ENCODE data around the gene SCAMP2.

The SCAMP2 gene

DNA sequence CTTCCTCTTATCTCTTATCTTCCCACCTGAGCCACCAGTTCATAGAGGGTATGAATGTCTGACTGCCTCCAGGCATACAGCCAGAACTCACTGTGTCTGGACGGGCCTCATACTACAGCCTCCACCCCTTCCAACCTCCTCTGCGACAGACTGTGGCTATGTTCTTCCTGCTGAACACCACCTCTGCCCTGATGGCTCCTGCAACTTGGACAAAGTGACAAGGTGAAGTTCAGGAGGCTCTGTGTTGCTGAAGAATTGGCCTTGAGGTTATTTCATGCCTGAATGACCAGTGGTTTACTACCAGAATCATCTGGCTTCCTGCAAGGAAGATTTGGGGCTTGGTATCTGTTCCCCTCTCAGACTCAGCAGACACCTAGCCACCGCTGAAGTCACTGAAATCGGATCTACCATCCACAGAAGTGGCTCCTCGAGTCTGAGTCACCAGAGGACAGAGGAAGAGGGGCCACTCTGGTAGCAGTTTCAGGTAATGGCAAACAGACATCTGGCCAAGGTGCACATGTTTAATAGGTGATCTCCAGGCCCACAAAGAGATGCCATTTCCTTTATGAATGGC lies 16.0 kb downstream of the SCAMP2 start:
- no peak overlapping the region for H3K4me3 ChIP-seq (ENCODE audit: low read length)
- no peak overlapping the region for H3K9ac ChIP-seq (ENCODE audit: low read depth, low read length)
- no peaks in the 10 kb centered on the region for H3K27me3 ChIP-seq (ENCODE audit: insufficient read depth, low read length)
- no peak overlapping the region for H3K27ac ChIP-seq (ENCODE audit: low read length)
- H3K4me1 ChIP-seq (ENCODE audit: insufficient read depth, low read length) = no peaks in the 10 kb centered on the region
- H3K9me3 ChIP-seq (ENCODE audit: insufficient read depth, low read depth, low read length) = no peaks in the 10 kb centered on the region
- H3K36me3 ChIP-seq (ENCODE audit: insufficient read depth, low read depth, low read length) = peaks cover 15% of the 10 kb centered on the region

DNA sequence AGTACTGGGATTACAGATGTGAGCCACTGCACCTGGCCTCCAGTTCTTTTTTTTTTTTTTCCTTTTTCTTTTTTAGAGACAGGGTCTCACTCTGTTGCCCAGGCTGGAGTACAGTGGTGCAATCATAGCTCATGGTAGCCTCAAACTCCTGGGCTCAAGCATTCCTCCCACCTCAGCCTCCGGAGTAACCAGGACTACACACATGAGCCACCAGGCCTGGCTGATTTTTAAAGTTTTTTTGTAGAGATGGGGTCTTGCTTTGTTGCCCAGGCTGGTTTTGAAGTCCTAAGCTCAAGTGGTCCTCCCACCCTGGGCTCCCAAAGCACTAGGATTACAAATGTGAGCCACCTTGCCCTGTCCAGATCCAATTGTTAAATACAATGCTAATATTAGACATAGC lies 16.6 kb downstream of the SCAMP2 start:
- no peak overlapping the region for H3K4me3 ChIP-seq (ENCODE audit: low read length)
- H3K27me3 ChIP-seq (ENCODE audit: insufficient read depth, low read length) = no peaks in the 10 kb centered on the region
- no peak overlapping the region for H3K27ac ChIP-seq (ENCODE audit: low read length)
- no peak overlapping the region for H3K9ac ChIP-seq (ENCODE audit: low read depth, low read length)
- peaks cover 21% of the 10 kb centered on the region for H3K36me3 ChIP-seq (ENCODE audit: insufficient read depth, low read depth, low read length)
- H3K9me3 ChIP-seq (ENCODE audit: insufficient read depth, low read depth, low read length) = no peaks in the 10 kb centered on the region
- no peaks in the 10 kb centered on the region for H3K4me1 ChIP-seq (ENCODE audit: insufficient read depth, low read length)

DNA sequence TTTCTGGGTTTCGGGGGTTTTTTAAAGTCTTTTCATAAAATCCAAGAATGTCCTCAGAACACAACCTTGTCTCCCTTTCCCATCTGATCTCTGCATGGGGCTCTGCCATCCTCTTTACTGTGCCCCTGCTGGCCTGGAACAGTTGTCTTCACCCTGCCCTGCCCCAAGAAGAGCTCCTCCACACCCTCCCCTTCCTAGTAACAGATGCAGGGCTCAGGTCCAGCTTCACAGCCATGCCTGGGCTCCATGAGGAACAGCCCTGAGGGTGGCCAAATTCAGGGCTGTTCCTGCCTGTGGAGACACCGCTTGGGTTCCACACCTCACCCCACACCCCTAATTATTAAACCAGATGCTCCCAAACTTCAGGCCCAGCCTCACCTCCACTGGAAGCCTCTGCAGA lies 17.3 kb downstream of the SCAMP2 start:
- Histone ChIP-seq H3K27me3 (ENCODE audit: insufficient read depth, low read length) (no peaks in the 10 kb centered on the region), H3K9ac (ENCODE audit: low read depth, low read length) (no peak overlapping the region), H3K36me3 (ENCODE audit: insufficient read depth, low read depth, low read length) (peaks cover 28% of the 10 kb centered on the region), H3K4me1 (ENCODE audit: insufficient read depth, low read length) (no peaks in the 10 kb centered on the region), H3K9me3 (ENCODE audit: insufficient read depth, low read depth, low read length) (no peaks in the 10 kb centered on the region), H3K27ac (ENCODE audit: low read length) (no peak overlapping the region), H3K4me3 (ENCODE audit: low read length) (no peak overlapping the region)

DNA sequence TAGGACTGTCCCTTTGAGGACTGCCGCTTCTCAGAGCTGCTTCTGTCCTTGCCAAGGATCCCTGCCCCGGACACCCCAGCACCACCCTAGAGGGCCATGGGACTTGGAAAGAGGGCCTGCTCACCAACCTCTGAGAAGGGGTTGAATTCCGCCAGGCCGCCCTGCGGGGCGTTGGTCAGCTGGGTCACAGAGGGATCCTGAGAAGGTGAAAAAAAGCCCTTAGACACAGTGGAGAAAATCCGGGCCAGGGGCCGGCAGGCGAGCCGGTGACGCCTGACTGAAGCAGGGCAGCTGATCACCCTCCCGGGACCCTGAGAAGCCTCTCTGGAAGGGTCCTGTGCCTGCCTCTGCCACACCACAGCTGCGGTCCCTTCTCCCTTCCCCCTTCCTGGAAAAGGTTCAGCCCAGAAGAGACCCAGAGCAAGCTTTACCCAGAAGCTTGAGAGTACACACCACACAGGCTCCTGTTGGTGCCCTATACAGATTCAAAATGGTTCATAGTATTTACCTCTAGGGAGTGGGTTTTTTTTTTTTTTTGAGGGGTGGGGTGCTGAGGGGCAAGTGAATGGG lies 18.6 kb downstream of the SCAMP2 start:
- no peak overlapping the region for H3K4me3 ChIP-seq (ENCODE audit: low read length)
- no peaks in the 10 kb centered on the region for H3K27me3 ChIP-seq (ENCODE audit: insufficient read depth, low read length)
- H3K9me3 ChIP-seq (ENCODE audit: insufficient read depth, low read depth, low read length) = no peaks in the 10 kb centered on the region
- H3K36me3 ChIP-seq (ENCODE audit: insufficient read depth, low read depth, low read length) = peaks cover 38% of the 10 kb centered on the region
- no peaks in the 10 kb centered on the region for H3K4me1 ChIP-seq (ENCODE audit: insufficient read depth, low read length)
- no peak overlapping the region for H3K9ac ChIP-seq (ENCODE audit: low read depth, low read length)
- no peak overlapping the region for H3K27ac ChIP-seq (ENCODE audit: low read length)

DNA sequence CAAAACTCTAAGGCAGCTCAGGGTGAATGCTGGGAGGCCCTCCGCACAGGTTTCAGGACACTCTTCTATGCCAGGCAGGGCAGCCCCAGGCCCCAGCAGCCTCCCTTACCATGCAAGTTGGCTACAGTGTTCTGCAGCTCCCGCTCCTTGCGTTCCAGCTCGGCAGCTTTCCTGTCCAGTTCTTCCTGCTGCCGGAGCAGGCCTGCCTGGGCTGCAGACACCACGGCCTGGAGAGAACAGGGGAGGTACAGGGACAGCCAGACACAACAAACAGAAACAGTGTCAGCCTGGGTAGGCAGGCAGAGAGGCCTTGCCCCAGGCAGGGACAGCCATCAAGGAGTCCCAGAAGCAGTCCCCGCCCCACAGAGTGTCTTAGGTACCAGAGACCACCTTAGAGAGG lies 21.2 kb downstream of the SCAMP2 start:
- H3K27me3 ChIP-seq (ENCODE audit: insufficient read depth, low read length) = no peaks in the 10 kb centered on the region
- H3K9me3 ChIP-seq (ENCODE audit: insufficient read depth, low read depth, low read length) = no peaks in the 10 kb centered on the region
- no peak overlapping the region for H3K27ac ChIP-seq (ENCODE audit: low read length)
- no peak overlapping the region for H3K4me3 ChIP-seq (ENCODE audit: low read length)
- H3K36me3 ChIP-seq (ENCODE audit: insufficient read depth, low read depth, low read length) = peaks cover 55% of the 10 kb centered on the region
- no peak overlapping the region for H3K9ac ChIP-seq (ENCODE audit: low read depth, low read length)
- no peaks in the 10 kb centered on the region for H3K4me1 ChIP-seq (ENCODE audit: insufficient read depth, low read length)

DNA sequence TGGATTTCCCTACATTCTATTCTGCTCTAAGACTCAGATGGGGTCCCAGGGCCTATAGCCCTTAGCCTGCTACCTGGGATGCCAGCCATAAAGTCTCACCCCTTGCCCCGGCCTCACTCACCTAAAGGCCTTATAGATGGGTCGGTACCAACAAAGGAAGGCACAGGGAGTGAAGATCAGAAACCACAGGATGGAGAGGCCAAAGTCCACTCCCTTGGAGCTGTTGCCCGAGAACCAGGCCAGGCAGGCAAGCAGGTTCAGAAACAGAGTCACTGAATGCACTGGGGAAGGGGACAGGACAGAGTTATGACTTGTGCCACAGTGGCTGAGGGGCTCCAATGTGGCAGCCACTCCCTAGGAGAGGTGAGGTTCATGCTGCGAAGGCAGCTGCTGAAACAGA lies 22.8 kb downstream of the SCAMP2 start:
- Histone ChIP-seq H3K36me3 (ENCODE audit: insufficient read depth, low read depth, low read length) (peaks cover 55% of the 10 kb centered on the region), H3K9ac (ENCODE audit: low read depth, low read length) (no peak overlapping the region), H3K27ac (ENCODE audit: low read length) (no peak overlapping the region), H3K27me3 (ENCODE audit: insufficient read depth, low read length) (no peaks in the 10 kb centered on the region), H3K4me1 (ENCODE audit: insufficient read depth, low read length) (no peaks in the 10 kb centered on the region), H3K9me3 (ENCODE audit: insufficient read depth, low read depth, low read length) (no peaks in the 10 kb centered on the region), H3K4me3 (ENCODE audit: low read length) (no peak overlapping the region)

DNA sequence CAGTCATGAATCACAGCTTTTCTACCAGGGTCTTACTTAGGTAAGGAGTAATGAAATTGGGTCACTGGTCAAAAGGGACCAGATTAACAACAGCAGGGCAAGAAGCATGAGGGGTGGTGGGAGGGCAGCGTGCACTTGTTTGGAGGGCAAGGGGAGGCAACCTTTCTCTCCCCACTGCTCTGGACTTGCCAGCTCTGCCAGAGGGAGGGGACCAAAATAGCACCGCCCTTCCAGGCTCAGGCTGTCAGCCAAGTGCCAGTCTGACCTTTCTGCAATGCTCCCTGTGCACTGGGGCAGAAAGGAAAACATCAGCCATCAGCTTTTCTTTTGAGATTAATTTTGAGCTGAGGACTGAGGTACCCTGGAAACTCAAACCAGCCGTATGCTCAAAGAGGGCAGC lies 25.7 kb downstream of the SCAMP2 start:
- Histone ChIP-seq H3K27me3 (ENCODE audit: insufficient read depth, low read length) (no peaks in the 10 kb centered on the region), H3K36me3 (ENCODE audit: insufficient read depth, low read depth, low read length) (peaks cover 45% of the 10 kb centered on the region), H3K9me3 (ENCODE audit: insufficient read depth, low read depth, low read length) (no peaks in the 10 kb centered on the region), H3K4me3 (ENCODE audit: low read length) (no peak overlapping the region), H3K9ac (ENCODE audit: low read depth, low read length) (no peak overlapping the region), H3K4me1 (ENCODE audit: insufficient read depth, low read length) (no peaks in the 10 kb centered on the region; the same call in 1 of the 2 replicates), H3K27ac (ENCODE audit: low read length) (no peak overlapping the region)

DNA sequence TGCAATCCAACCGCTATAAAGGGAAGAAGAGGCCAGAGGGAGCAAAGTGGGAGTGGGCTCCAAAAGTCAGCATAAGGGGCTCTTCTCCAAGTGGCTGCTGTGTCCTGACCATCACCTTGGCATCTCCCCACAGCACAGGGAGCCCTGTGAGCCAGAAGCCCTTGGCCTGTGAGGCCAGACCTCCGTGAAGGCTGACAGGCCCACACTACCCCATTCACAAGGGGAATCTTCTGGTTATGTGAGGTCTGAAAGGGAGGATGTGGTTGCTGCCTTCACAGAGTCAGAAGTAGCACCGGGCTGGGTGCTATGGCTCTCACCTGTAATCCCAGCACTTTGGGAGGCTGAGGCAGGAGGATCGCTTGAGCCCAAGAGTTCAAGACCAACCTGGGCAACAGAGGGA lies 27.6 kb downstream of the SCAMP2 start:
- H3K27ac ChIP-seq (ENCODE audit: low read length) = no peak overlapping the region
- peaks cover 3% of the 10 kb centered on the region; the same call in 1 of the 2 replicates for H3K4me1 ChIP-seq (ENCODE audit: insufficient read depth, low read length)
- H3K9me3 ChIP-seq (ENCODE audit: insufficient read depth, low read depth, low read length) = no peaks in the 10 kb centered on the region
- H3K27me3 ChIP-seq (ENCODE audit: insufficient read depth, low read length) = no peaks in the 10 kb centered on the region
- no peak overlapping the region for H3K9ac ChIP-seq (ENCODE audit: low read depth, low read length)
- H3K36me3 ChIP-seq (ENCODE audit: insufficient read depth, low read depth, low read length) = peaks cover 34% of the 10 kb centered on the region
- no peak overlapping the region for H3K4me3 ChIP-seq (ENCODE audit: low read length)

DNA sequence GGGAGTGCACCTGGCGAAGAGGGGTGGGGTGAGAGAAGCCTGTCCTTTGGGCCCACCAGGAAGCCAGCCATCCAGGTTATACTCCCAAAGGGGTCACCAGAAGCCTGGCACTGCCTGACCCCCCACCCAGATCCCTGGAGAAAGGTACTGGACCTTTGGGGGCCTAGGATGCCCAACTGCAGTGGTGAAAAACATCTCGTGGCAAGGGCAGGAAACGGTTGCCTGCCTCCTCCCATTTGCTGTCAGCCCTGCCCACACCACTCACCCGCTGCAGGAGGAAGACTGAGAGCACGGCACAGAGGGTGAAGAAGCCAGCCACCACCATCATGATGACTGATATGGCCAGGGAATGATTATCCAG lies 28.0 kb downstream of the SCAMP2 start:
- no peaks in the 10 kb centered on the region for H3K9me3 ChIP-seq (ENCODE audit: insufficient read depth, low read depth, low read length)
- no peak overlapping the region for H3K9ac ChIP-seq (ENCODE audit: low read depth, low read length)
- no peaks in the 10 kb centered on the region for H3K27me3 ChIP-seq (ENCODE audit: insufficient read depth, low read length)
- H3K27ac ChIP-seq (ENCODE audit: low read length) = no peak overlapping the region
- peaks cover 31% of the 10 kb centered on the region for H3K36me3 ChIP-seq (ENCODE audit: insufficient read depth, low read depth, low read length)
- H3K4me1 ChIP-seq (ENCODE audit: insufficient read depth, low read length) = peaks cover 3% of the 10 kb centered on the region; the same call in 1 of the 2 replicates
- H3K4me3 ChIP-seq (ENCODE audit: low read length) = no peak overlapping the region

DNA sequence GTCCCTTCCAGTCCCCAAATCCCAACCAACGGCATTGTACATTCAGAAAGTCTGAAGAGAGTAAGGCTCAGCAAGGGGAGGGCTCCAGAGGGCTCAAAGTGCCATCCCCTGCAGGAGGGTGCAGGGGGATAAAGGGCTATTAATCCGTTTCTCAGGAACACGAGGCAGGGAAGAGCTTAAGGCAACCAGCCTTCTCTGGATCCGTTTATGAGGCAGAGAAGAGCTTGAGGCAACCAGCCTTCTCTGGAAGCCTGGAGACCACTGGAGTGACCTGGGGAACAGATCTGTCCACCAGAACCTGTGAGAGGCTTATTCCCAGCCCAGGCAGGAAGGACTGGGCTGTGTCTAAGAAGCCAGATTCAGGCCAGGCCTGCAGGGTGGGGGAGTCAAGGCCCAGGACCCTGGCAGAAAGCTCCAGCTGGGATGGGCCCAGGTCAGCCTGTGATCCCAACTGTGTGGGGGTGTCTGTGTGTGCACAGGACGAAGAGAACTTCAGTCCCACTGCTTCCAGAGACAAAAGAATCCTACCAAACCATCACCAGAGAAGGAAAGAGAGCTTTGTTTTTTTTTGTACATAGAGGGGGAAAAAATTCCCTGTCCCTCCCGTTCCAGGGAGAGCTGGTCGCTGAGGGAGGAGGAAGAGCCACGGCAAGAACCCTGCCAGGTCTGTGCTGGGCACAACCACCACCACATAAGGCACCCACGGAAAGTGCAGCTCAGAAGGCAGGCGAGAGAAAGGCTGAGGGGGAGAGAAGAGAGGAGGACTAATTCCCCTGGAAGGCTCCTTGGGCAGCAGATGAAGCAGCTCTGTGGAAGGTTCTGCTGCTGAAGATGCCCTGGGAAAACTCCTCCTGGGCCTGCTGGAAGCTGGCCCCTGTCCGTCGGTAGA lies 28.6 kb downstream of the SCAMP2 start:
- Histone ChIP-seq H3K27ac (ENCODE audit: low read length) (no peak overlapping the region), H3K9me3 (ENCODE audit: insufficient read depth, low read depth, low read length) (no peaks in the 10 kb centered on the region), H3K4me3 (ENCODE audit: low read length) (no peak overlapping the region), H3K9ac (ENCODE audit: low read depth, low read length) (no peak overlapping the region), H3K36me3 (ENCODE audit: insufficient read depth, low read depth, low read length) (peaks cover 26% of the 10 kb centered on the region; the same call in 1 of the 2 replicates), H3K27me3 (ENCODE audit: insufficient read depth, low read length) (no peaks in the 10 kb centered on the region), H3K4me1 (ENCODE audit: insufficient read depth, low read length) (peaks cover 3% of the 10 kb centered on the region; the same call in 1 of the 2 replicates)

DNA sequence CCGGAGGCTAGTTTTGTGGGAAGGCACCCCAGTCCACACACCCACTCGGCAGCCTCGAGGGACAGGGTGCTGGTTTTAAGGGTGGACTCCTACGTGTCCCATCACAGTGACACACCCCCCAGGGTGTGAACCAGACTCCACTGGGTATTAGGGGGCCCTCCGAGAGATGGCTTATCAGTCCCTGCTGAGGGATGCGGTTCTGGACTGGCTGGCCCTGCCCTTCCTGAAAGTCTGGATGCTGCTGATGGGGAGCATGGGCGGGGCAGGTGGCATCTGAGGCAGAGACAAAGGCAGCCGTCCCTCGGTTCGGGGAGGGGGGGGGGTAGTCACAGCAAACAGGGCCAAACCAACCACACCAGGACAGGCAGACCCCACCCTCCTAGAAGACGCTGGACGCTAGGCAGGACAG lies 29.3 kb downstream of the SCAMP2 start:
- Histone ChIP-seq H3K4me3 (ENCODE audit: low read length) (peak overlapping the region; percentile 83; the same call in 1 of the 2 replicates), H3K4me1 (ENCODE audit: insufficient read depth, low read length) (peaks cover 3% of the 10 kb centered on the region; the same call in 1 of the 2 replicates), H3K27me3 (ENCODE audit: insufficient read depth, low read length) (no peaks in the 10 kb centered on the region), H3K36me3 (ENCODE audit: insufficient read depth, low read depth, low read length) (peaks cover 26% of the 10 kb centered on the region; the same call in 1 of the 2 replicates), H3K27ac (ENCODE audit: low read length) (peak overlapping the region; percentile 49), H3K9ac (ENCODE audit: low read depth, low read length) (peak overlapping the region; percentile 94), H3K9me3 (ENCODE audit: insufficient read depth, low read depth, low read length) (no peaks in the 10 kb centered on the region)

DNA sequence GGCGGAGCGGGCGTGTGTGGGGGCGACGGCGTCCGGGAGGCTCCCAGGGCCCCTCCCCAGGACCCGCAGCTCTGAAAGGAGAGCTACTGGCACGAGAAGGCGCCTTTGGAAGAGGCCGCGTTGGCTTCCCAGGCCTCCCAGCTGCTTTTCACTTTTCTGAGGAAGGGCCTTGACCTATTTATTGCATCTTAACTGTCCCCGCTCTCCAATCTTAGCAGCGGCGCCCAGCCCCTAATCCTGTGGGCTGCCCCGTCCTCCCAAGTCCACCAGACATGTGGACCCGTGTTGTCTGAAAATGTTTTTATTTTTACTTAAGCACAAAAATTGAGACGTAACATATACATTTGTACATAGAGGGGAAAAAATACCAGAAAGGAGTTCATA lies 29.7 kb downstream of the SCAMP2 start:
- Histone ChIP-seq H3K27me3 (ENCODE audit: insufficient read depth, low read length) (no peaks in the 10 kb centered on the region), H3K4me1 (ENCODE audit: insufficient read depth, low read length) (peaks cover 3% of the 10 kb centered on the region; the same call in 1 of the 2 replicates), H3K4me3 (ENCODE audit: low read length) (peak overlapping the region; percentile 83), H3K27ac (ENCODE audit: low read length) (peak overlapping the region; percentile 49), H3K9ac (ENCODE audit: low read depth, low read length) (peak overlapping the region; percentile 94), H3K36me3 (ENCODE audit: insufficient read depth, low read depth, low read length) (peaks cover 24% of the 10 kb centered on the region; the same call in 1 of the 2 replicates), H3K9me3 (ENCODE audit: insufficient read depth, low read depth, low read length) (no peaks in the 10 kb centered on the region)

Data from iPS-20b (cell line).